Natural killer cell (primary cell): ENCODE measurements around the gene SACM1L. TPM values are rescaled to one million over a fixed set of nuclear protein-coding genes. Genes with fewer than 3 reads are reported as not detected.
A peak's percentile ranks its signal among the peaks of the same experiment; 100 is the strongest.

ENCODE experiments used
- ATAC-seq, 3 donors: fragments of 150-1000 bp in 2 of 3; fragments of 200-7000 bp in 1 of 3; cut with Tn5 transposase; 1 replicate in 1 of 3; 2 replicates in 2 of 3; pipeline ENCODE4 v1.10.0; 2021; ENCODE audit warnings: mild to moderate bottlenecking in 2 of 3, moderate library complexity in 2 of 3
- DNase-seq, 2 donors: peaks; one replicate each; pipeline versions ENCODE4 v3.0.0 to v3.0.0-alpha.2; 2013 to 2021; ENCODE audit warnings: mixed read lengths in 1 of 2
- H3K27ac ChIP-seq: one replicate; pipeline ENCODE4 v1.5.1; 2013; ENCODE audit warnings: mild to moderate bottlenecking, low read length
- H3K27me3 ChIP-seq: one replicate; pipeline ENCODE4 v1.6.1; 2013; ENCODE audit warnings: low read length; ENCODE audit not compliant: control insufficient read depth, insufficient read depth
- H3K36me3 ChIP-seq: one replicate; pipeline ENCODE4 v1.6.1; 2013; ENCODE audit warnings: low read length; ENCODE audit not compliant: control insufficient read depth, insufficient read depth
- H3K4me1 ChIP-seq: one replicate; pipeline ENCODE4 v1.6.1; 2013; ENCODE audit warnings: low read length; ENCODE audit not compliant: control insufficient read depth, insufficient read depth
- H3K4me3 ChIP-seq: one replicate; pipeline ENCODE4 v1.5.1; 2013; ENCODE audit warnings: low read length
- H3K9me3 ChIP-seq: one replicate; pipeline ENCODE4 v1.6.1; 2013; ENCODE audit warnings: low read length; ENCODE audit not compliant: control insufficient read depth, insufficient read depth
- H3K27ac Mint-ChIP-seq, 2 donors: one replicate each; pipeline ENCODE4 v1.8.0; 2022; ENCODE audit warnings: mild to moderate bottlenecking in 2 of 2, mixed read lengths in 2 of 2, moderate library complexity in 1 of 2
- H3K27me3 Mint-ChIP-seq, 2 donors: one replicate each; pipeline ENCODE4 v1.8.0; 2022; ENCODE audit warnings: low read depth in 2 of 2, mixed read lengths in 2 of 2
- H3K36me3 Mint-ChIP-seq: one replicate; pipeline ENCODE4 v1.8.0; 2022; ENCODE audit warnings: mixed read lengths
- H3K4me1 Mint-ChIP-seq, 2 donors: one replicate each; pipeline ENCODE4 v1.8.0; 2022; ENCODE audit warnings: mixed read lengths in 2 of 2
- H3K4me3 Mint-ChIP-seq: one replicate; pipeline ENCODE4 v1.8.0; 2022; ENCODE audit warnings: mild to moderate bottlenecking, moderate library complexity, mixed read lengths
- H3K9me3 Mint-ChIP-seq, 2 donors: one replicate each; pipeline ENCODE4 v1.8.0; 2022; ENCODE audit warnings: mixed read lengths in 2 of 2
- WGBS: methylation state at CpG from one replicate; pipeline ENCODE4 v1.1.7; 2013; ENCODE audit warnings: missing lambda C conversion rate; ENCODE audit not compliant: insufficient coverage; 5-methylcytosine and 5-hydroxymethylcytosine counted together
- intact Hi-C: fragments of 100-400 bp; cut with micrococcal nuclease; formaldehyde crosslinking; loops from one replicate; pipeline ENCODE4 v1.14.2; 2022
- total RNA-seq, 4 donors: library from RNA; stranded (reverse); fragments of 120-200 nt in 1 of 4; gene quantifications; one replicate each; pipeline versions ENCODE4 v1.2.3 to v1.2.4, GENCODE V29; 2013 to 2022
- TF ChIP-seq, protein P1 (sequence below): fragments of 200-600 bp; IDR thresholded peaks from one replicate; pipeline ENCODE4 v1.8.0; 2022; ENCODE audit warnings: antibody characterized with exemption

The SACM1L gene
- total RNA-seq, 3 donors from 2014 or later (not counting 1 experiment from before 2014, with no cell fraction given): 93.2 to 110 (median 93.9) TPM

- H3K36me3 Mint-ChIP-seq: no peaks in the 10 kb centered on the region
- H3K36me3 ChIP-seq: no peaks in the 10 kb centered on the region
- TF ChIP-seq, protein P1, sequence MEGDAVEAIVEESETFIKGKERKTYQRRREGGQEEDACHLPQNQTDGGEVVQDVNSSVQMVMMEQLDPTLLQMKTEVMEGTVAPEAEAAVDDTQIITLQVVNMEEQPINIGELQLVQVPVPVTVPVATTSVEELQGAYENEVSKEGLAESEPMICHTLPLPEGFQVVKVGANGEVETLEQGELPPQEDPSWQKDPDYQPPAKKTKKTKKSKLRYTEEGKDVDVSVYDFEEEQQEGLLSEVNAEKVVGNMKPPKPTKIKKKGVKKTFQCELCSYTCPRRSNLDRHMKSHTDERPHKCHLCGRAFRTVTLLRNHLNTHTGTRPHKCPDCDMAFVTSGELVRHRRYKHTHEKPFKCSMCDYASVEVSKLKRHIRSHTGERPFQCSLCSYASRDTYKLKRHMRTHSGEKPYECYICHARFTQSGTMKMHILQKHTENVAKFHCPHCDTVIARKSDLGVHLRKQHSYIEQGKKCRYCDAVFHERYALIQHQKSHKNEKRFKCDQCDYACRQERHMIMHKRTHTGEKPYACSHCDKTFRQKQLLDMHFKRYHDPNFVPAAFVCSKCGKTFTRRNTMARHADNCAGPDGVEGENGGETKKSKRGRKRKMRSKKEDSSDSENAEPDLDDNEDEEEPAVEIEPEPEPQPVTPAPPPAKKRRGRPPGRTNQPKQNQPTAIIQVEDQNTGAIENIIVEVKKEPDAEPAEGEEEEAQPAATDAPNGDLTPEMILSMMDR: no peak
- no peaks in the 10 kb centered on the region for H3K9me3 Mint-ChIP-seq
- no peak overlapping the region for H3K4me3 Mint-ChIP-seq
- H3K9me3 ChIP-seq: no peaks in the 10 kb centered on the region
- H3K4me1 ChIP-seq: peaks cover 8% of the 10 kb centered on the region
- peaks cover 5 to 13% of the 10 kb centered on the region in 2 donors for H3K4me1 Mint-ChIP-seq
- whole genome bisulfite sequencing: 74% methylated on average over 16 of the region's 16 CpGs
- ATAC-seq (no peak), DNase-seq (peak in 1 of 2 donors; percentile 36)
- intact Hi-C loops: no loop called here
- H3K27ac Mint-ChIP-seq: no peak overlapping the region
- peaks cover 3 to 27% of the 10 kb centered on the region in 2 donors for H3K27me3 Mint-ChIP-seq
- H3K4me3 ChIP-seq: no peak overlapping the region
- H3K27me3 ChIP-seq: peaks cover 5% of the 10 kb centered on the region
- no peak overlapping the region for H3K27ac ChIP-seq
Observed at GRCh38 chr3:45772341-45773035, 83.3 kb downstream of the SACM1L start.

DNA sequence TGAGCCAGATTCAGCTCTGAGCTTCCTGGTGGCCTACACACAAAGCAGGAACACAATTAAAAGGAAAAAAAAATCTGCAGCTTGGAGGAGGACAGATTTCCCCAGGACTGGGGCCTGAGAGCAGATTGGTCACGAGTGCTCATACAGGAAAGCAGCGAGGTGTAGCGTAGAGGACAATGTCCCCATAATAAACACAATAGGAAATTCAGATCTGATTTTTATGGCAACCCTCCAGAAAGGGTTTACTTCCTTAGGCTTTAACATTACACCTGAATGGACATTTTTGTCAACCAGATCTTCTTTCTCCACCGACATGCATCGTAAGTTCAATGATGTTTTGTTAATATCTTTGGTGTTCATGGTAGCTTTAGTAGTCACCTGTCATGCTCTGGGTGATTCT lies 83.9 kb downstream of the SACM1L start:
- Mint-ChIP-seq H3K36me3 (no peaks in the 10 kb centered on the region), H3K27me3 (peaks cover 3 to 22% of the 10 kb centered on the region in 2 donors), H3K9me3 (no peaks in the 10 kb centered on the region), H3K27ac (no peak overlapping the region), H3K4me1 (peaks cover 5 to 13% of the 10 kb centered on the region in 2 donors), H3K4me3 (no peak overlapping the region)
- no peak overlapping the region for H3K27ac ChIP-seq
- peaks cover 8% of the 10 kb centered on the region for H3K4me1 ChIP-seq
- no peaks in the 10 kb centered on the region for H3K9me3 ChIP-seq
- ATAC-seq (no peak), DNase-seq (no peak)
- no peaks in the 10 kb centered on the region for H3K36me3 ChIP-seq
- WGBS: 83% methylated on average over 5 of the region's 5 CpGs
- TF ChIP-seq, protein P1: no peak
- H3K27me3 ChIP-seq: peaks cover 5% of the 10 kb centered on the region
- intact Hi-C loops: no loop called here
- H3K4me3 ChIP-seq: no peak overlapping the region

DNA sequence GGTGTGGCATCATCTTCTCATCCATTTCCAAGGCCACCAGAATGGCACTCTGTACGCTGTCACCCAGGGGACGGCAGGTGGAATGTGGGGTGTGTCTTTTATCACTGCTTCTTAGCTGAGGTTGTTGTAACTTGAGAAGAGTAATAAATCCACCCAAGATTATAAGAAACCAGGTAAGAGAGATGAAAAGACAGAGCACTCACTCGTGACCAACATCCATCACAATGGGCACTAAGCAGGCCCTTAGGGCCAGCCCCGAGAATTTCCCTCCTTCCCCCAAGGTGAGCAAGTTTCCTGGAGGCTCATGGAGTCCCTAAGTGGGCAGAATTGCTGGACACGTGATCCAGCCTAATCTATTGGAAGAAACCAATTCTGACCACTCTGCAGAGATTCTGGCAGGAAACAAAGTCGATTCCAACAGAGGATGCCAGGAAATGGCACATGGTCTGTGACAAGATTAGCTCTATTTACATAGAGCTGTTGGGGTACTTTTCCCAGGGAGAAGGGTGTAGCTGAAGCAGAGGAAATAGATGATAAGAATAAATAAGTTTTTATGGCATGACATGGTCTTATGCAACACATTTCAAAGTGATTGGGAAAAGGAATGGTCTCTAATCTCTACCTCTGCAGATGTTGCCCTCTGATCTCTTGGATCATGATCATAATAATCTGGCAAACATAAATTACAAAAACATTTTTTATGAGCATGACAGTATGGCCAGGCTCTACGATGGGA lies 84.7 kb downstream of the SACM1L start:
- TF ChIP-seq, protein P1: no peak
- Mint-ChIP-seq H3K27me3 (peaks cover 3 to 13% of the 10 kb centered on the region in 2 donors), H3K9me3 (no peaks in the 10 kb centered on the region), H3K36me3 (no peaks in the 10 kb centered on the region), H3K4me1 (peaks cover 5 to 13% of the 10 kb centered on the region in 2 donors), H3K4me3 (no peak overlapping the region), H3K27ac (no peak overlapping the region)
- H3K4me1 ChIP-seq: peaks cover 8% of the 10 kb centered on the region
- DNase-seq (no peak), ATAC-seq (no peak)
- H3K27ac ChIP-seq: no peak overlapping the region
- WGBS: 66% methylated on average over 6 of the region's 7 CpGs
- no peak overlapping the region for H3K4me3 ChIP-seq
- intact Hi-C loops: no loop called here
- no peaks in the 10 kb centered on the region for H3K36me3 ChIP-seq
- no peaks in the 10 kb centered on the region for H3K9me3 ChIP-seq
- H3K27me3 ChIP-seq: peaks cover 2% of the 10 kb centered on the region
